Measurements from ENCODE around the gene ENTR1.

Gene ENTR1

DNA sequence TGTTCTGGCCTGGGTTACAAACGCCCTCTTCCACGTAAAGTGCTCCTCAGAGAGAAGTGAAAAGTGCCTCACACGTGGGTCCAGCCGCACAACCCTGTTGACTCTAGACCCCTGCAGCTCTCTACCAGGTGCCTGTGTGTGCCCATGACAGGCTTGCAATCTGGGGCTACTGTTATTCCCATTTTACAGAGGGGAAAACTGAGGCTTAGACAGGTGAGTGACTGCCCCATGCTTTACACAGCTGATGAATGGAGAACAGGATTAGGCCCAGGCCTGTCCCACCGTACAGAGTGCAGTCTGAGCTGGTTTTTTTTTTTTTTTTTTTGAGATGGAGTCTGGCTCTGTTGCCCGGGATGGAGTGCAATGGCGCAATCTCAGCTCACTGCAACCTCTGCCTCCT is 35.4 kb upstream of the ENTR1 start:
- TF ChIP-seq, protein P1, sequence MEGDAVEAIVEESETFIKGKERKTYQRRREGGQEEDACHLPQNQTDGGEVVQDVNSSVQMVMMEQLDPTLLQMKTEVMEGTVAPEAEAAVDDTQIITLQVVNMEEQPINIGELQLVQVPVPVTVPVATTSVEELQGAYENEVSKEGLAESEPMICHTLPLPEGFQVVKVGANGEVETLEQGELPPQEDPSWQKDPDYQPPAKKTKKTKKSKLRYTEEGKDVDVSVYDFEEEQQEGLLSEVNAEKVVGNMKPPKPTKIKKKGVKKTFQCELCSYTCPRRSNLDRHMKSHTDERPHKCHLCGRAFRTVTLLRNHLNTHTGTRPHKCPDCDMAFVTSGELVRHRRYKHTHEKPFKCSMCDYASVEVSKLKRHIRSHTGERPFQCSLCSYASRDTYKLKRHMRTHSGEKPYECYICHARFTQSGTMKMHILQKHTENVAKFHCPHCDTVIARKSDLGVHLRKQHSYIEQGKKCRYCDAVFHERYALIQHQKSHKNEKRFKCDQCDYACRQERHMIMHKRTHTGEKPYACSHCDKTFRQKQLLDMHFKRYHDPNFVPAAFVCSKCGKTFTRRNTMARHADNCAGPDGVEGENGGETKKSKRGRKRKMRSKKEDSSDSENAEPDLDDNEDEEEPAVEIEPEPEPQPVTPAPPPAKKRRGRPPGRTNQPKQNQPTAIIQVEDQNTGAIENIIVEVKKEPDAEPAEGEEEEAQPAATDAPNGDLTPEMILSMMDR (IDR thresholded peaks at IDR 0.05; ENCODE audit: insufficient read depth, low read length, missing control alignments): no peak
- CTCF ChIA-PET: interaction anchor here (1.0 to 2.2 kb wide), 6 partner anchors 12 to 133 kb away, joined by 3 to 16 read pairs (median 6); no protein-coding TSS in a partner anchor
- DNase-seq (ENCODE audit: low read depth, low spot score): no peak
- H3K4me3 ChIP-seq (ENCODE audit: low read depth, low read length): no peak overlapping the region
- POLR2A ChIA-PET: interaction anchor here (1.2 kb wide), 1 partner anchor 21 kb away, joined by 4 read pairs; no protein-coding TSS in a partner anchor

DNA sequence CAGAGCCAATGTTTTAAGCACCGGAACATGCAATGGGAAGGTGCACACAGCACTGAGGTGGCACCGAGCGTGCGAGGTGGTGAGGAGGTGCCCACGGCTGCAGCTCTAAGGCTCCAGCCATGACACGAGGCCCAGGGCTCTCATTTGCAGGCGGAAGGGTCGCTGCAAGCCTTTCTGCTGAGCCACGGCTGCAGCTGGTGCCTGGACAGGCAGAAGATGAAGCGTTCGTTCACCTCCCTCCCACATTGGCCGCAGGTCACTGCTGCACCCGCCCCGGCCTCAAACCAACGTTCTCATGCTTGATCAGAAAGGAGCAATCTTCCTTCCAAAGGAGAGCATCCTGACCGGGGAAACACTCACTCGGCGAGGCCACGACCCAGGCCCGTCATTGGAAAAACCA is 33.7 kb upstream of the ENTR1 start:
- no peak for DNase-seq (ENCODE audit: low read depth, low spot score)
- TF ChIP-seq, protein P1 (IDR thresholded peaks at IDR 0.05; ENCODE audit: insufficient read depth, low read length, missing control alignments): no peak
- no peak overlapping the region for H3K4me3 ChIP-seq (ENCODE audit: low read depth, low read length)
- POLR2A ChIA-PET: no interaction called here
- CTCF ChIA-PET: interaction anchor here (1.2 kb wide), 1 partner anchor 27 kb away, joined by 3 read pairs; no protein-coding TSS in a partner anchor

DNA sequence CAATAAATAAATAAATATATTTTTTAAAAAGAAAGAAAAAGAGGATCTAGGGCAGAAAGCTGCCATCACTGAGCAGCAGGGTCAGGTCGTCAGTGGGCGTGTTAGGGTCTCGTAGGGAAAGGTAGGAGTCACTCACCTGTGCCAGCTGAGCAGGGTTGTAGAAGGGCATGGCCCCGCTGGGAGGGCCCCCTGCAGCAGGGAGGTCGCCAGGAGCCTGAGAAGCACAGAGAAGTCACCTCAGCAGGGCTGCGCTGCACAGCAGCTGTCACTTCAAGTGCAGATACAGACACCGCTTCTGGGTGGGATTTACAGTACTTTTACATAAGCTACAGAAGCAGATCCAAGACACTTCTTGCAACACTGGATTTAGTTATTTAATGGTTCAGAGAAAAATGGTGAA is 33.3 kb upstream of the ENTR1 start:
- ChIA-PET POLR2A (no interaction called here), CTCF (interaction anchor here (1.2 to 1.9 kb wide), 4 partner anchors 9 to 34 kb away, joined by 3 to 13 read pairs (median 3); no protein-coding TSS in a partner anchor)
- no peak for DNase-seq (ENCODE audit: low read depth, low spot score)
- H3K4me3 ChIP-seq (ENCODE audit: low read depth, low read length): no peak overlapping the region
- TF ChIP-seq, protein P1 (IDR thresholded peaks at IDR 0.05; ENCODE audit: insufficient read depth, low read length, missing control alignments): no peak

DNA sequence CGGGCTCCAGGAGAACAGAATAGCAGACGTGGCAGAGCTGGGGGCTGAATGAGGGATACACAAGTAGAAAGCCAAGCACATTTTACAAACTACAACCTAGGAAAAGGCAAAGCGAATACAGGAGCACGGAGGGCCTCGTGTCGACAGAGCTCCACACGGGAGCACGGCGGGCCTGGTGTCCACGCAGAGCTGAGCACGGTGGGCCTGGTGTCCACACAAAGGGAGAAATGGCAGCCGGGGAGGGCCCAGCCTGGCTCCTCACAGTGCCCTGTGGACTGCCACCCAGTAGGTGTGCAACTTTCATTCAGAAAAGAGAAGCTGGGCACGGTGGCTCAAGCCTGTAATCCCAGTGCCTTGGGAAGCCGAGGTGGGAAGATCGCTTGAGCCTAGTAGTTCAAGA is 32.7 kb upstream of the ENTR1 start:
- DNase-seq (ENCODE audit: low read depth, low spot score): no peak

DNA sequence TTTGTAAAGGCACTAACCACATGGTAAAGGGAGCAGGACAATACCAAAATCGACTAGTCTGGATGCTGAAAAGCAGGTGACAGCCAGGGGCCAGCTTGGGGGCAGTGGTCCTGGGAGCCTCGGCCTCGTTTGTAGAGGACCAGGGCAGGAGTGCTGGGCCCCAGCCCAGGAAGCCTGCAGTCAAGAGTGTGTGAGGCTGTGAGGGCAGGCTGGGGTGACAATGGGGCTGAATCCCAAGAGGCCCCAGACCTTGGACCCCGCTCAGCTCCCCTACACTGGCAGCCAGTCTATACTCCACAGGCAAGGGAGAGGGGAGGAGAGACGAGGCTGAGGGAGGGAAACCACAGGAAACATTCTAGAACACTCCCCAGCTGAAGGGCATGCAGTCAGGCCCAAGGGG is 31.9 kb upstream of the ENTR1 start:
- POLR2A ChIA-PET: no interaction called here
- H3K4me3 ChIP-seq (ENCODE audit: low read depth, low read length): no peak overlapping the region
- no peak for DNase-seq (ENCODE audit: low read depth, low spot score)
- TF ChIP-seq, protein P1 (IDR thresholded peaks at IDR 0.05; ENCODE audit: insufficient read depth, low read length, missing control alignments): no peak
- CTCF ChIA-PET: interaction anchor here (1.3 to 2.4 kb wide), 6 partner anchors 8 to 29 kb away, joined by 3 to 15 read pairs (median 4); no protein-coding TSS in a partner anchor

More for the DNA sequence above, 32.7 kb upstream of the ENTR1 start:
- ChIA-PET POLR2A (no interaction called here), CTCF (interaction anchor here (0.6 to 1.9 kb wide), 6 partner anchors 9 to 493 kb away, joined by 3 to 13 read pairs (median 3); no protein-coding TSS in a partner anchor)
- TF ChIP-seq, protein P1 (IDR thresholded peaks at IDR 0.05; ENCODE audit: insufficient read depth, low read length, missing control alignments): no peak
- H3K4me3 ChIP-seq (ENCODE audit: low read depth, low read length): no peak overlapping the region

DNA sequence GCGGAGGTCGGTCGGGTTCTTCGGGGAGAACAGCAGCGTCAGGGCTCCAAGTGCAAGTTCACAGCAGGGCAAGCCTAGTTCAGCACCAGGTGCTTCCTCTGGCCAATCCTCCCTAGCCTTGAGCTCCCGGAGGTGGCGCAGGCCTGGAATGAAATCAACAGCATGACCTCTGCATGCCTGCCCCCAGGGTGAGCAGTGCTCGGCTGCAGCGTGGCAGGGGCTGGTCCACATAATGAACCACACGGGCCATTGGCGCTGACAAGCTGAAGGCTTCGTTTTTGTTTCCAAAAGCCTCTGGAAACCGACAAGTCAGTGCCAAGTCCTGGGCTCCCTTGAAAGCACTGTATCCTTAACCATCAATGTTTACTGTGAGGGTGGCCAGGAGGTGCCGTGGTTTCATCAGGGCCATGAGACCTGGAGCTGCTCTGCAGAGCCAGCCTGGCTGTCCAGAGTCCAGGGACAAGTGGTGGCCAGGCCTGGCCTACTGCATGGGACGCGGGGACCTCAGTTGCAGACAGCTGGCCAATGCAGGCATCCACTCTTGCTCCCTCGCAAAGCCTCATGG is 31.3 kb upstream of the ENTR1 start:
- TF ChIP-seq, protein P1 (IDR thresholded peaks at IDR 0.05; ENCODE audit: insufficient read depth, low read length, missing control alignments): no peak
- no peak overlapping the region for H3K4me3 ChIP-seq (ENCODE audit: low read depth, low read length)
- POLR2A ChIA-PET: no interaction called here
- no peak for DNase-seq (ENCODE audit: low read depth, low spot score)
- CTCF ChIA-PET: interaction anchor here (1.3 to 3.6 kb wide), 8 partner anchors 8 to 129 kb away, joined by 3 to 16 read pairs (median 8); no protein-coding TSS in a partner anchor
